ENCODE results near the gene TMTC1.

DNA sequence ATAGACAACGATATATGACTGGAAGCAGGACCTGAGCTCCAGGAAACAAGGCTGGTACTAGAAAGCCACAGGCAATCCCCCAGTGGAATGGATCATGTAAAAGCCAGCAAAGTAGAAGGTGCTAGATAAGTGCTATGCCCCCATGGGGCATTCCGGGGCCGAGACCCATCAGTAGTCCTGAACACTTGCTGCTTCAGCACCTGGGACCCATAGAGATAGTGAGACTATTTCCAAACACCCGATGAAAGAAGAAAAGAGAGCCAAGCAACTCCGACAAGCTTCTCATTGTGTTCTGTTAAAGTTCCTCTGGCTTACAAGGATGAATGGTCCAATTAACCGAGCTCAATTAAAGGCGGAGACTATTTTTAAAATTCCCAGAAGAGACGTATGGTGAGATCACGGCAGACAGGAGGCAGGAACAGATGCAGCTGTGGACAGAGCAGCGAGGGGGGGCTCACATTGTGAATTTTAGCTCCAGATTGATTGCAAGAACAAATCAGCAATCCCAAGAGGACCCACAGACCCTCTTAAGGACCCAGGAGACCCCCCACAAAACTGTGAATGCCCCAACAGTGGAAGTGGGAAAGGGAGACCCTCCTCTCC lies 143.7 kb downstream of the TMTC1 start:
- no peak for TF ChIP-seq EZH2 (IDR thresholded peaks at IDR 0.05)
- TF ChIP-seq, protein P1, sequence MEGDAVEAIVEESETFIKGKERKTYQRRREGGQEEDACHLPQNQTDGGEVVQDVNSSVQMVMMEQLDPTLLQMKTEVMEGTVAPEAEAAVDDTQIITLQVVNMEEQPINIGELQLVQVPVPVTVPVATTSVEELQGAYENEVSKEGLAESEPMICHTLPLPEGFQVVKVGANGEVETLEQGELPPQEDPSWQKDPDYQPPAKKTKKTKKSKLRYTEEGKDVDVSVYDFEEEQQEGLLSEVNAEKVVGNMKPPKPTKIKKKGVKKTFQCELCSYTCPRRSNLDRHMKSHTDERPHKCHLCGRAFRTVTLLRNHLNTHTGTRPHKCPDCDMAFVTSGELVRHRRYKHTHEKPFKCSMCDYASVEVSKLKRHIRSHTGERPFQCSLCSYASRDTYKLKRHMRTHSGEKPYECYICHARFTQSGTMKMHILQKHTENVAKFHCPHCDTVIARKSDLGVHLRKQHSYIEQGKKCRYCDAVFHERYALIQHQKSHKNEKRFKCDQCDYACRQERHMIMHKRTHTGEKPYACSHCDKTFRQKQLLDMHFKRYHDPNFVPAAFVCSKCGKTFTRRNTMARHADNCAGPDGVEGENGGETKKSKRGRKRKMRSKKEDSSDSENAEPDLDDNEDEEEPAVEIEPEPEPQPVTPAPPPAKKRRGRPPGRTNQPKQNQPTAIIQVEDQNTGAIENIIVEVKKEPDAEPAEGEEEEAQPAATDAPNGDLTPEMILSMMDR (IDR thresholded peaks at IDR 0.05): no peak
